ENCODE results near the gene MYL12B. TPM values are rescaled to one million over a fixed set of nuclear protein-coding genes. Genes with fewer than 3 reads are reported as not detected.

MYL12B gene
- total RNA-seq, 1 donor from 2014 or later = 535 TPM

DNA sequence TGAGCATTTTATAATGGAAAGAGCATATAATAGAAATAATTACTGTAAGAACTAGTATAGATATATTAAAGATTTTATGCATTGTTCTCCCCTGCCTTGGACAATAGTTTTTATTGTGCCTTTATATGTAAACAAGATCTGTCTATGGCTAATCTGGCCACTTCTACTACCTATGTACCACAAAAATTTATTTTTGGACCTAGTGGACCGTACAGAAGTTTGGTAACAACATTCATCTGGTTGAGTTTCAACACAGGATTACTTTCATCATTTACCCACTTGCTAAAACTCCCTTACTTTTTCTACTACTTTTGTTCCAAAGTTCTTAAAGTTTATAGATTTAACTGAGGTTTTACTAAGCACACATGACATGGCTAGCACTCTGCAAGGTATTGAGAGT lies 28.9 kb upstream of the MYL12B start:
- Histone ChIP-seq H3K27me3 (ENCODE audit: control insufficient read depth, insufficient read depth, low read length) (no peaks in the 10 kb centered on the region), H3K36me3 (ENCODE audit: control insufficient read depth, insufficient read depth, low read length) (no peaks in the 10 kb centered on the region), H3K4me3 (ENCODE audit: low read depth, low read length) (no peak overlapping the region)
- TF ChIP-seq, protein P1, sequence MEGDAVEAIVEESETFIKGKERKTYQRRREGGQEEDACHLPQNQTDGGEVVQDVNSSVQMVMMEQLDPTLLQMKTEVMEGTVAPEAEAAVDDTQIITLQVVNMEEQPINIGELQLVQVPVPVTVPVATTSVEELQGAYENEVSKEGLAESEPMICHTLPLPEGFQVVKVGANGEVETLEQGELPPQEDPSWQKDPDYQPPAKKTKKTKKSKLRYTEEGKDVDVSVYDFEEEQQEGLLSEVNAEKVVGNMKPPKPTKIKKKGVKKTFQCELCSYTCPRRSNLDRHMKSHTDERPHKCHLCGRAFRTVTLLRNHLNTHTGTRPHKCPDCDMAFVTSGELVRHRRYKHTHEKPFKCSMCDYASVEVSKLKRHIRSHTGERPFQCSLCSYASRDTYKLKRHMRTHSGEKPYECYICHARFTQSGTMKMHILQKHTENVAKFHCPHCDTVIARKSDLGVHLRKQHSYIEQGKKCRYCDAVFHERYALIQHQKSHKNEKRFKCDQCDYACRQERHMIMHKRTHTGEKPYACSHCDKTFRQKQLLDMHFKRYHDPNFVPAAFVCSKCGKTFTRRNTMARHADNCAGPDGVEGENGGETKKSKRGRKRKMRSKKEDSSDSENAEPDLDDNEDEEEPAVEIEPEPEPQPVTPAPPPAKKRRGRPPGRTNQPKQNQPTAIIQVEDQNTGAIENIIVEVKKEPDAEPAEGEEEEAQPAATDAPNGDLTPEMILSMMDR (IDR thresholded peaks at IDR 0.05; ENCODE audit: insufficient read depth, low read length, poor library complexity, severe bottlenecking) = no peak
- DNase-seq (ENCODE audit: low read depth) = no peak

DNA sequence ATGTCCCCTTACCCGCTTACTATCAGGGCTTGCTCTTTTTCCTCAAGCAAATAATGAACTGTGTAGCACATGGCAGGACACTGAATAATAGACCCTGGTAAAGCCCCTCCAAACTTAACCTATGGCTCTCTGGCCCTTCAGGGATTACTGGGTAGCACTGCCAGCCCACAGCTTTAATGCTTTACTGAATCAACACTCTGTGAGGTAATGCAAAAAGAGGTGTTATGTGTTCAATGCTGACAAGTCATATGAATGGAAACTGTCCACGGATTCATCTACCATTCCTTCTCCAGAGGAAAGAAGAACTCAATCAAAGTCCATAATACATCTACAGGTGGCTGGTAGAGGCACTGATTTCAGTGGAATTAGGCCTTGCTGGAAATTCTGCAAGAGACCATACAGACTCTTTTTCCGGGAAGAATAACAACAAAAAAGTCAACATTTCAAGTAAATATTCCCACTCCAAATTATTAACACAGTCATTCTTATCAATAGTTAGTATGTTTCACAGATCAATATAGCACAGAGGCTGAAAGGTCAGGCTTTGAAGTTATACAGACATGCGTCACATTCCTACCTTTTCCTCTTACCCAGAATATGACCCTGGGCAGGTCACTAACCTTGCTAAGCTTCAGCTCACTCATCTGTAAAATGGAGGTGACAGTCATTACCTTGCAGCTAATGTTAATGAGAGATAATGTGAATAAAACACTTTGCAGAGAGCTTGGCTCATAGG lies 28.3 kb upstream of the MYL12B start:
- H3K27me3 ChIP-seq (ENCODE audit: control insufficient read depth, insufficient read depth, low read length) = no peaks in the 10 kb centered on the region
- TF ChIP-seq, protein P1 (IDR thresholded peaks at IDR 0.05; ENCODE audit: insufficient read depth, low read length, poor library complexity, severe bottlenecking) = no peak
- H3K4me3 ChIP-seq (ENCODE audit: low read depth, low read length) = no peak overlapping the region
- H3K36me3 ChIP-seq (ENCODE audit: control insufficient read depth, insufficient read depth, low read length) = no peaks in the 10 kb centered on the region
- DNase-seq (ENCODE audit: low read depth) = no peak

DNA sequence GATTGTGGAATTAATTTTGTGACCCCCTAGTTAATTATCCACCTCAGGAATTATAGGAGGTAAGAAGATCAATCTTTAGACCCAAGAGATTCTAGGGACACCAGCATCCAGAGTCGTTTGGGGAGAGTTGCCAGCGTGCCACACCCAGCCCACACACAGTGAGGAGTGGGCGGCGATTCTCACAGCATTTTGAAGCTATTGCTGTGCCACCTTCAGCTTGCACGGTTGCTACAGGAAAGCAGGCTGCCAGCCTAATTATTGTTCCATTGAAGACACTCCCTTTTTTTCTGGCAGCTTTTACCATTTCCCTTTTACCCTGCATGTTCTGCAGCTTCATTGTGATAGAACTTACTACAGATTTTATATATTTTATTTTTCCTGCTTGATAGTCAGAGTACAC lies 27.5 kb upstream of the MYL12B start:
- Histone ChIP-seq H3K36me3 (ENCODE audit: control insufficient read depth, insufficient read depth, low read length) (no peaks in the 10 kb centered on the region), H3K4me3 (ENCODE audit: low read depth, low read length) (no peak overlapping the region), H3K27me3 (ENCODE audit: control insufficient read depth, insufficient read depth, low read length) (no peaks in the 10 kb centered on the region)
- TF ChIP-seq, protein P1 (IDR thresholded peaks at IDR 0.05; ENCODE audit: insufficient read depth, low read length, poor library complexity, severe bottlenecking) = no peak
- DNase-seq (ENCODE audit: low read depth) = no peak

DNA sequence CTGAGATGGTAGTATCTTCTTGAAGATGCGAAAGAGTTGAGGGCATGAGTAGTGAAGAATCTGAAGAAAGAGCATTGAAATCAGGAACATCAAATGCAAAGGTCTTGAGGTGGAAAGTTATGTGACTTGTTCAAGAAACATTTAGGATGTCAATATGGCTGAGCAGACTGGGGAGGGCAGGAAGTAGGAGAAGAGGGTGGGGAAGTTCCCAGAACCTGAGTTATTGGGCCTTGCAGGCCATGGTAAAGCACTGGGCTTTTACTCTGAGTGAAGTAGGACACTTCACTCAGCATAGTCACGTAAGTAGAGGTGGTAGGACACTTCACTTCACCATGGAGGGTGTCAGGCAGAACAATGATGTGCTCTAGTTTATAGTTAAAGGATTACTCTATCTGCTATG lies 26.1 kb upstream of the MYL12B start:
- Histone ChIP-seq H3K36me3 (ENCODE audit: control insufficient read depth, insufficient read depth, low read length) (no peaks in the 10 kb centered on the region), H3K27me3 (ENCODE audit: control insufficient read depth, insufficient read depth, low read length) (no peaks in the 10 kb centered on the region), H3K4me3 (ENCODE audit: low read depth, low read length) (no peak overlapping the region)
- DNase-seq (ENCODE audit: low read depth) = no peak
- TF ChIP-seq, protein P1 (IDR thresholded peaks at IDR 0.05; ENCODE audit: insufficient read depth, low read length, poor library complexity, severe bottlenecking) = no peak

DNA sequence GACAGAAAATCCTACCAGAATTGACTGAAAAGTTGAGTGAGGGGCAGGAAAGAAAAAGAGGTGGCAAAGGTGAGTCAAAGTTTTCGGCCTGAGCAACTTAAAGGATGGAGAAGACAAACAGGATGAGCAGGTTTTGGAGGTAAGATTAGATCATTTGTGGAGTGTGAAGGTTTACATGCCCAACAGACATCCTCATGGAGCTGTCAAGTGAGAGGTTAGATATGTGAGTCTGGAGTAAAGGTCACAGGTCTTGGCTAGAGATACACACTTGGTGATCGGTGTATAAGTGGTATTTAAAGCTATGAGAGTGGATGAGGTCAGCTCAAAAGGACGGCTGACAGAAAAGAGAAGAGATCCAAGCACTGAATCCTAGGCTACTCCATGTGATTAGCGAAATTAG lies 25.5 kb upstream of the MYL12B start:
- no peaks in the 10 kb centered on the region for H3K36me3 ChIP-seq (ENCODE audit: control insufficient read depth, insufficient read depth, low read length)
- TF ChIP-seq, protein P1 (IDR thresholded peaks at IDR 0.05; ENCODE audit: insufficient read depth, low read length, poor library complexity, severe bottlenecking) = no peak
- no peak for DNase-seq (ENCODE audit: low read depth)
- H3K27me3 ChIP-seq (ENCODE audit: control insufficient read depth, insufficient read depth, low read length) = no peaks in the 10 kb centered on the region
- H3K4me3 ChIP-seq (ENCODE audit: low read depth, low read length) = no peak overlapping the region

DNA sequence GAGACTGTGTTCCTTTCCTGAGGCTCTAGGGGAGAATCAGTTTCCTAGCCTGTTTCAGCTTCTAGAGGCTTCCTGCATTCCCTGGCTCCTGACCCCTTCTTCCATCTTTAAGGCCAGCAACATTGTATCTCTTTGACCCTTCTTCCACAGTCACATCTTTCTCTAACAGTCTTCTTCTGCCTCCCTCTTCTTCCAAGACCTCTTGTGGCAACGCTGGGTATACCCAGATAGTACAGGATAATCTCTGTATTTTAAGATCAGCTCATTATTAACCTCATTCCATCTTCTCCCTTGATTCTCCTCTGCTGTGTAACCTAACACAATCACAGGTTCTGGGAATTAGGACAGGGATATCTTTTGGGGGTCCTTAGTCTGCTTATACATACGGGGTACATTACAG lies 23.2 kb upstream of the MYL12B start:
- H3K36me3 ChIP-seq (ENCODE audit: control insufficient read depth, insufficient read depth, low read length) = no peaks in the 10 kb centered on the region
- H3K27me3 ChIP-seq (ENCODE audit: control insufficient read depth, insufficient read depth, low read length) = no peaks in the 10 kb centered on the region
- H3K4me3 ChIP-seq (ENCODE audit: low read depth, low read length) = no peak overlapping the region
- TF ChIP-seq, protein P1 (IDR thresholded peaks at IDR 0.05; ENCODE audit: insufficient read depth, low read length, poor library complexity, severe bottlenecking) = no peak
- DNase-seq (ENCODE audit: low read depth) = no peak

Data from kidney epithelial cell (primary cell).